WERI-Rb-1 (cell line): ENCODE measurements around the gene PTEN.

Experiments
- DNase-seq: peaks from one replicate; pipeline ENCODE4 v3.0.0-alpha.2; 2020
- H3K27ac ChIP-seq: fragments of 250-450 bp; sonication (Bioruptor Pico); 2 replicates; pipeline ENCODE4 v1.5.1; 2020; ENCODE audit warnings: mild to moderate bottlenecking, moderate library complexity
- H3K27me3 ChIP-seq: fragments of 250-450 bp; sonication (Bioruptor Pico); 2 replicates; pipeline ENCODE4 v1.5.1; 2021; ENCODE audit warnings: mild to moderate bottlenecking, low read depth, moderate library complexity; ENCODE audit not compliant: insufficient read depth, severe bottlenecking
- H3K36me3 ChIP-seq: fragments of 250-450 bp; sonication (Bioruptor Pico); 2 replicates; pipeline ENCODE4 v1.5.1; 2020; ENCODE audit warnings: mild to moderate bottlenecking, moderate library complexity
- H3K4me3 ChIP-seq: 2 replicates; pipeline ENCODE4 v1.5.1; 2011; ENCODE audit warnings: low read depth, mild to moderate bottlenecking, control low read depth, low read length
- H3K9me3 ChIP-seq: fragments of 250-450 bp; sonication (Bioruptor Pico); 2 replicates; pipeline ENCODE4 v1.5.1; 2021; ENCODE audit warnings: mild to moderate bottlenecking, moderate library complexity; ENCODE audit not compliant: severe bottlenecking
- CTCF ChIP-seq: IDR thresholded peaks from 2 replicates; pipeline ENCODE4 v1.5.1; 2011; ENCODE audit warnings: low read depth, mild to moderate bottlenecking, control low read depth, inconsistent platforms, low read length

PTEN gene

DNA sequence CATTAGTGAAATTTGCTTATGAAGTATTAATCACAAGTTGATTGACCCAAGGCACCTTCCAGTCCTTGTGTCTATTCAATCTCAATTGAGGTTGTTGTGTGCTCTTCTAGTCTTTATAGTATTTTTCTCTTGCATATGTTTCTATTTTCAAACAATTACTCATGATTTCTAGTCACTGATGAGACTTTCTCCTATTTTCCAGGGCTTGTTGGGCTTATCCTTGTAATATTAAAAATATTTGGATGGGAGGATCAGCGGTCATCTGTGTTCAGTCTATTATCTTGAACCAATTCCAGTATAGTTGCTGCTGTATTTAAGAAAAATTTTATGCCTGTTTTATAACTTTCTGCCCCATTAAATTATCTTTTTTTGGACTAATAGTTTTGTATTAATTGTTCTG lies 154.4 kb downstream of the PTEN start:
- TF ChIP-seq CTCF: no peak
- Histone ChIP-seq H3K27ac (no peak overlapping the region), H3K9me3 (no peaks in the 10 kb centered on the region), H3K4me3 (no peak overlapping the region), H3K36me3 (no peaks in the 10 kb centered on the region), H3K27me3 (no peaks in the 10 kb centered on the region)
- DNase-seq: no peak

GRCh38 chr10:88019753-88020152 lies 156.3 kb downstream of the PTEN start:
- H3K9me3 ChIP-seq: peaks cover 3% of the 10 kb centered on the region
- no peak overlapping the region for H3K27ac ChIP-seq
- TF ChIP-seq CTCF: no peak
- H3K27me3 ChIP-seq: no peaks in the 10 kb centered on the region
- H3K36me3 ChIP-seq: no peaks in the 10 kb centered on the region
- no peak for DNase-seq
- no peak overlapping the region for H3K4me3 ChIP-seq
